Peyer's patch (tissue), 4 donors: ENCODE data around the gene PRAMEF11.

ENCODE experiments used
- POLR2A ChIP-seq, 2 donors: fragments of 450-650 bp; IDR thresholded peaks; one replicate each; pipeline ENCODE4 v1.5.1; 2017; ENCODE audit warnings: antibody characterized with exemption in 2 of 2, mild to moderate bottlenecking in 2 of 2, moderate library complexity in 2 of 2
- TF ChIP-seq, protein P1 (sequence below), 6 experiments: fragments of 450-650 bp in 4 of 6; fragments of 200-600 bp in 2 of 6; sonication (generic) in 1 of 6; IDR thresholded peaks; one replicate each; pipeline ENCODE4 v1.5.1; 2017 to 2019; ENCODE audit warnings: antibody characterized with exemption in 6 of 6, mild to moderate bottlenecking in 3 of 6, moderate library complexity in 1 of 6

DNA sequence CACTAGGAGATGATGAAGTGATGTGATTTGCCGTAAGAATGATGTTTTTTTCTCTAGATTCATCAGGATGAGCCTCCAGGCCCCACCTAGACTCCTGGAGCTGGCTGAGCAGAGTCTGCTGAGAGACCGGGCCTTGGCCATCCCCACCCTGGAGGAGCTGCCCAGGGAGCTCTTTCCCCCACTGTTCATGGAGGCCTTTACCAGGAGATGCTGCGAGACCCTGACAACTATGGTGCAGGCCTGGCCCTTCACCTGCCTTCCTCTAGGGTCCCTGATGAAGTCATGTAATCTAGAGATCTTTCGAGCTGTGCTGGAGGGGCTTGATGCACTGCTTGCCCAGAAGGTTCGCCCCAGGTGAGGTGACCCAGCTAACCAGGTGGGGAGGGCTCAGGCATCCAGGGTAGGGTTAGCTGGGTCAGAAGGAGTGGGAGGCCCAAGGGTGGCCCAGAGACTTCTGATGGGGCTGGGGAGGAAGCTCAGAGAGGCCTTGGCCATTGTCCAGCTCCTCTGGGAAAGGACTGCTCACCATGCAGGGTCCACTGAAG, 56.3 kb downstream of the PRAMEF11 start:
- TF ChIP-seq, protein P1, sequence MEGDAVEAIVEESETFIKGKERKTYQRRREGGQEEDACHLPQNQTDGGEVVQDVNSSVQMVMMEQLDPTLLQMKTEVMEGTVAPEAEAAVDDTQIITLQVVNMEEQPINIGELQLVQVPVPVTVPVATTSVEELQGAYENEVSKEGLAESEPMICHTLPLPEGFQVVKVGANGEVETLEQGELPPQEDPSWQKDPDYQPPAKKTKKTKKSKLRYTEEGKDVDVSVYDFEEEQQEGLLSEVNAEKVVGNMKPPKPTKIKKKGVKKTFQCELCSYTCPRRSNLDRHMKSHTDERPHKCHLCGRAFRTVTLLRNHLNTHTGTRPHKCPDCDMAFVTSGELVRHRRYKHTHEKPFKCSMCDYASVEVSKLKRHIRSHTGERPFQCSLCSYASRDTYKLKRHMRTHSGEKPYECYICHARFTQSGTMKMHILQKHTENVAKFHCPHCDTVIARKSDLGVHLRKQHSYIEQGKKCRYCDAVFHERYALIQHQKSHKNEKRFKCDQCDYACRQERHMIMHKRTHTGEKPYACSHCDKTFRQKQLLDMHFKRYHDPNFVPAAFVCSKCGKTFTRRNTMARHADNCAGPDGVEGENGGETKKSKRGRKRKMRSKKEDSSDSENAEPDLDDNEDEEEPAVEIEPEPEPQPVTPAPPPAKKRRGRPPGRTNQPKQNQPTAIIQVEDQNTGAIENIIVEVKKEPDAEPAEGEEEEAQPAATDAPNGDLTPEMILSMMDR (IDR thresholded peaks at IDR 0.05): no peak
- no peak for TF ChIP-seq POLR2A (IDR thresholded peaks at IDR 0.05)
